Glomerular endothelial cell (primary cell): ENCODE results near the gene NEU2. TPM values are rescaled to one million over a fixed set of nuclear protein-coding genes. Genes with fewer than 3 reads are reported as not detected.
"Not testable (repeated sequence)": the region's sequence is repeated elsewhere in the genome, so short reads cannot be mapped to it uniquely, and the experiment has no call there.

ENCODE experiments used
- DNase-seq: peaks from one replicate; pipeline ENCODE4 v3.0.0-alpha.2; 2011; ENCODE audit warnings: low read depth, low spot score; ENCODE audit errors: extremely low read depth
- total RNA-seq: library from RNA; depleted of rRNA; stranded (reverse); fragments of >200 nt; gene quantifications from 2 replicates; pipeline ENCODE4 v1.2.3, GENCODE V29; 2015

The NEU2 gene
- total RNA-seq, 1 donor from 2014 or later, result not detected

- DNase-seq, result no peak
Measured at GRCh38 chr2:233009661-233010060, 22.8 kb upstream of the NEU2 start.

DNA sequence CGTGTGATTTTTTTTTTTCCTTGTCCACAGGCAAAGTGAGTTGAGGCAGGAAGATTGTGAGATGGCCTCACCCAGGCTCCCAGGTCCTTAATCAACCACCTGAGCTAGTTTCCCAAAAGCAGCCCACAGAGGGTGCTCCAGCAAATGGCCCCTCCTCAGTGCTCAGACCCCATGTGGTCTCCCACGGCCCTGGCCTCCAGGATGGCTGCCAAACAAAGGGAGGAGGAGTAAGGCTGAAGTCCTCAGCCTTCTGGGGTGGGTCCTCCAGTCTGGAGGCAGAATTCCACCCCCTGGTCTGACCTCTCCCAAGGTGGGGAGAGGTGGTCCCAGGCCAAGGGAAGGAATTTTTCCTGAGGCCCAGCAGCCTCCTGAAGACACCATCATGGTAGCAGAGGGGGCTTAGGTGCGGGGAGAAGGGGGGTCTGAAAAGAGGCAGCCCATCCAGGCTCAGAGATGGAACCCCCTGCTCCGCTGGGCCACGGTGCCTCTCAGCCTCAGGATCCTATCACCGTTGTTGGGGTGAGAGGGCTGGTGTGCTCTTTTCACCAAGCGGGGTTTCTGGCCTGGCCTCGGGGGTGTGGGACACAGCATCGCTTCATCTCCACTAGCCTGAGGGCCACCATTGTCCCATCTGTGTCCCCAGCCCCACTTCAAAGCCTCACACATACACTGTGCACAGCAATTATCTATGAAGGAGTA is 21.8 kb upstream of the NEU2 start:
- DNase-seq, result no peak

- DNase-seq, result no peak
Measured at GRCh38 chr2:233011268-233011650, 21.2 kb upstream of the NEU2 start.

GRCh38 chr2:233011702-233012131 is 20.8 kb upstream of the NEU2 start:
- DNase-seq, result no peak

DNA sequence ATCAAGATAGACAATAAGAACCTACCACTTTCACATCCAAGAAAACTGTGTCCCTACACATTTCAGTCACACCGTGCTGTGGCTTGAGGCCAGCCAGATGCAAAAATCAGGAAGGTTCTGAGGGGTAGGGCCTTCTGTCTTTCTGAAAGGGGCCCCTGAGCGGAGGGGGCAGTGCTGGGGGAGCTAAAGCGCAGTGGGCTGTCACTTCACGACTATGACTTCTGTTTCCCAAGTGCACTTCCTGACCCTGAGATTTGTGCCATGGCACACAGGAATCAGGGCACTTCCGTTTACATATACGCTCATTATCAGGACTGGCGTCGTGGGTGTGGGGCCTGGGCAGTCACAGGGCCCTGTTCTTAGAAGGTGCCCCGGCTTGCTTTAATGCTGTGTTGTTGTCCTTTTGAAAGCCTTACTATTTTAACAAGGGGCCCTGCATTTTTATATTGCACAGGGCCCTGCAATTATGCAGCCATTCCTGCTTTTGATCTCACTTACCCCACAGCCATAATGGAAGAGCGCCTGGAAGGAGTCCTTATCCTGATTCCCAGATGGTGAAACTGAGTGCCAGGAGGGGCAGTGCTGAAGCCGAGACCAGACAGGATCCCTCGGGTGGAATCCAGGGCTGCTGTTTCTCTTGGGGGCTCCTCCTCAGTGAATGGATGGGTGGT is 20.0 kb upstream of the NEU2 start:
- no peak for DNase-seq

GRCh38 chr2:233013027-233013461 is 19.4 kb upstream of the NEU2 start, which contains the start of gene NGEF:
TSS of gene NGEF (minus strand) at chr2:233013256. CDS start at chr2:232974890, 38,366 bp downstream.
- DNase-seq, result no peak

- DNase-seq, result no peak
Measured at GRCh38 chr2:233013650-233014049, 18.8 kb upstream of the NEU2 start.

DNA sequence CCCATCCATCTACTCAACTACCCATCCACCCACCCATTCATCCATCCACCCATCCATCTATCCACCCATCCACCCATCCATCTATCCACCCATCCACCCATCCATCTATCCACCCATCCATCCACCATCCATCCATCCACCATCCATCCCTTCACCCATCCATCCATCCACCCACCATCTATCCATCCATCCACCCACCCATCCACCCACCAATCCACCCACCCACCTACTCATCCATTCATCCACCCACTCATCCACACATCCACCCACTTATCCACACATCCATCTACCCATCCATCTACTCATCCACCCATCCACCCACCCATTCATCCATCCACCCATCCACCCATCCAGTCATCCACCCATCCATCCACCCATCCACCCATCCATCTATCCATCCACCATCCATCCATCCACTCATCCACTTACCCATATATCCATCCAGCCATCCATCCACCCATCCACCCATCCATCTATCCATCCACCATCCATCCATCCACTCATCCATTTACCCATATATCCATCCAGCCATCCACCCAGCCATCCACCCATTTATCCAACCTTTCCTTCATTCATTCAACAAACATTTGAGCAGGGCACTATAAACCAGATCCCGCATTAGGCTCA is 17.3 kb upstream of the NEU2 start:
- DNase-seq, result no peak

- no peak for DNase-seq
Measured at GRCh38 chr2:233017947-233018346, 14.5 kb upstream of the NEU2 start.

GRCh38 chr2:233019610-233020009 is 12.9 kb upstream of the NEU2 start:
- DNase-seq, result not testable (repeated sequence)

DNA sequence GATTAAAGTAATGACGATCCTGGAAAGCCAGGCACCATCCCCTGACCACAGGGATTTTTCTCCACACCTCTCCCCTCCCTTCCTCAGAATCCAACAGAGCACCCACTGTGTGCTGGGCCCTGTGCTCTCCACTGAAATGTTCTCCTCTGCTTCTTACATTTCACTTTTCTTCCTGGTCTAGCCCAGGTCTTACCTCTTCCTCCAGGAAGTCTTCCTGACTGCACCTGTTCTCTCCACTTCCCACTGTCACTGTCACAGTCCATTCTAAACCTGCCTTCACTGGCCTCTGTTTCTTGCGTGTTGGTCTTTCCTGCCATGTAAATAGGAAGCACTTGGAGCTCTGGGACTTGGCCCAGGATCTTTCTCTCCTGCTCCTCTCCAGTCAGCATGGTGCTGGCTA is 12.0 kb upstream of the NEU2 start:
- no peak for DNase-seq

GRCh38 chr2:233021771-233022170 is 10.7 kb upstream of the NEU2 start:
- DNase-seq, result no peak

DNA sequence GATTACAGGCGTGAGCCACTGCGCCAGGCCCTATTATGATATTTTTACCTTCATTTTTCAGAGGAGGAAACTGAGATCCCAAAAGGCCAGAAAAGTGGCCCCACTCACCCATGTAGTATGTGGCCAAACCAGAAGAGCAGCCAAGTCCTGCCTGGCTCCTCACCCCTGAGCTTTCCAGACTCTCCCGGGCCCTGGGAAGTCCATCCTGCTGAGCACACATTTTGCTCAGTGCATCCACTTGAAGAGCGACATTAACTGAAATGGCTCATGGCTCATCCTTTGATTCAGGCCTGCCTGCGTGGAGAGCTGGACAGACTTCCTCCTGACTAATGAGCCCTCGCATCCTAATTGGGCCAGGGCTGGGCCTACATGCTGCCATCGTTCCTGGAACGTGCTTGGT is 9.9 kb upstream of the NEU2 start:
- DNase-seq, result no peak

DNA sequence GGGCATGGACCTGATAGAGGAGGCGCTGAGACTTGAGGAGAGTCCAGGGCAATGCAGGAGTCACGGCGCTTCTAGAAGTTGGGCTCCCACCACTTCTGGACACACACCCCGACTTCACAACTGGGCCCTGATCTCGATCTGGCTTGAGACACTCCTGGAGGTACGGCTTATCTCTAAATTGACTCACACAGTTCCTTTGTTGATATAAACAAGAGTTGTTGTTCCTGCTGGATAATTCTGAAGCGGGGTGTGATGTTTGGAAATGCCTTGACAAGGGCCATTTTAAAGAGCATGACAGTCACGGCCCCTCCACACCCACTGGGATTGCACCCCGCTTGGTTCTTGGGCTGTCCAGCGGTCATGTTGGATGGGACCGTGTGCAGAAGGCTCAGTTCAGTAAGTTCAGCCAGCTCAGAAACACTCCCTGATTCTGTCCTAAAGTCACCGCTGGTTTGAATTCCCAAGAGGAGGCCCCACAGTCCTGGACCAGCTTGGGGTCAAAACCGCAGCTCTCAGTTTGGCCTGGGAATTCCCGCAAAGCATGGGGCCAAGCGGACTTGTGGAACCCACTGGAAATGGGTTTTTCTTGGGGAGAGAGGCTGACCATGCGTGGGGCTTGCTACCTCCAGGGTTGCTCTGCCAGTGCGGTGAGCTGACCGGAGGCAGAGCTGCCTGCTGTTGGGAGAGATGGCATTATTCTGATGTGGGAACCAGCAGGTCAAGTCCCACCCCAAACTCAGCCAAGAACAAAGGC is 9.3 kb upstream of the NEU2 start:
- no peak for DNase-seq

- no peak for DNase-seq
Measured at GRCh38 chr2:233023761-233024410, 8.6 kb upstream of the NEU2 start.

DNA sequence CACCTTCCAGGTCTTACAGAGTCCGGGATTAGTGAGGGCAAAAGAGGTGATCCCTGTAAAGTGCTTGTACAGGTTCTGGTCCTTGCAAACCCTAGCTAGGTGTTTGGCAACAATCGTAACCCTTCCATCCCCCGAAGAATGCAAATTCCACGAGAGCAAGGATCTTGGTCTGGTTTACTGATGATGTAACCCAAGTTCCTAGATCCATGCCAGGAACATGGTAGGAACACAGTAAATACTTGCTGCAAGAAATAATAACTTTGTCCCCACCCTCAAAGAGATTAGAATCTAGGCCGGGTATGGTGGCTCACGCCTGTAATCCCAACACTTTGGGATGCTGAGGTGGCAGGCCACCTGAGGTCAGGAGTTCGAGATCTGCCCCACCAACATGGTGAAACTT is 6.8 kb upstream of the NEU2 start:
- DNase-seq, result no peak

DNA sequence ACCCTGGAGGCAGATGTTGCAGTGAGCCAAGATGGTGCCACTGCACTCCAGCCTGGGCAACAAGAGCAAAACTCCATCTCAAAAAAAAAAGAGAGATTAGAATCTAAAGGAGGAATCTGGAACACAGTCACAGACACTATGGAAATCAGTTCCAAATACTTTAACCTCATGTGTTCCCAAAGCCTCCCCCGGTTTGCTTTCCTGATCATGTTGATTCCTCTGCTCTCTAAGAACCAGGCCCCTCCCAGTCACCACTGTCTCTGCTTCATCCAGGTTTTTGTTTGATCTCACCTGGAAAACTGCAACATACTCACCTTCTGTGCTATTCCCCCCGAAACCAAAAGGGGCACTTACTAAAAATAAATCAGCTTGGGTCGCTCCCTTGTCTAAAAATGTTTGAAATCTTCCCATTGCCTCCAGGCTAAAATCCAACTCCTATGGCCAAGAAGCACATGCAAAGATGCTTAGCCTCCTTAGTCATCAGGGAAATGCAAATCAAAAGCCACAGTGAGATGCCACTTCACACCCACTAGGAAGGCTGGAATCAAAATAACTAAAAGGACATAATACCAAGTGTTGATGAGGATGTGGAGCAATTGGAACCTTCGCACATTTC is 6.2 kb upstream of the NEU2 start:
- DNase-seq, result no peak

GRCh38 chr2:233029321-233029720 is 3.2 kb upstream of the NEU2 start:
- DNase-seq, result no peak

GRCh38 chr2:233031556-233032500 is 644 bp upstream of the NEU2 start:
- no peak for DNase-seq
